EL (cell line): ENCODE data around the gene MLLT10.
A peak's percentile ranks its signal among the peaks of the same experiment; 100 is the strongest.

Source experiments
- DNase-seq: peaks from one replicate; pipeline ENCODE4 v3.0.0-alpha.2; 2016

The MLLT10 gene

DNA sequence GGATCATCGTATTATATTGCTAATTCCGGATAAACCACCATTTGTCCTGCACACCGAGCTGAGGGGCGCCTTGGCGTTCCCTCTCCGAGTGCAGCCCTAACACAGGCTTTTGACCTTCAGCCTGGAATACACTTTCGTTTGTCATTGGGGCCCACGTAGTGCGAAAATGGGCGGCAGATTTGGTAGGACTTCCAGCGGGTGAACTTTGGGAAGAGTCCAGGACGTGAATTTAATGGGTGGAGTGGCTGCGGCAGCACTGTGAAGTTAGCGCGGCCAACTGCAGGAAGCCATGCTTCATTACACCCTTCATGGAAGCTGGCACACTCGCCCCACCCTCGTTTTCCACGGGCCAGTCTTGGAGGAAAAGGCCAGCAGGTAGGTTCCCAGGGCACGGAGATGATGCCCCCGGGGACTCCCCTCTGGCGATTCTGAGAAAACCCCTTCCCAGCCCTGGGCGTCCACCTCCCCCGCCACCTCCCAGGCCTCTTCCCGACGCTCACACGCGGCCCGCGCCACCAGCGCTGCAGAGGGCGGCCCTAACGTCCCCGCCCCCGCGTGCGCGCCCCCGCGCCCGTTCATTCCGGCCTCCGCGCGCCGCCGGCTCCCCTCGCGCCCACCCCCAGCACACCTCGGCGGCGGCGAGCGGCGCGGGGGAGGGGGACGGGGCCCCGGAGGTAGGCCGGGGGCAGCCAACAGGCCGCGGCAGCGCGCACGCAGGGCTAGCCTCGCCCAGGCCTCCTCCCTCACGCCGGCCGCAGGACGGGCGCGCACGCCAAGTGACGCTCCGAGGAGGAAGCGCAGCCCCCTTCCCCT is at the start of gene MLLT10:
TSS of gene MLLT10 (plus strand) at position 766 of the 813 bp plus-strand sequence. CDS start 413 bp downstream, outside the sequence.
- DNase-seq, result peak; percentile 95

DNA sequence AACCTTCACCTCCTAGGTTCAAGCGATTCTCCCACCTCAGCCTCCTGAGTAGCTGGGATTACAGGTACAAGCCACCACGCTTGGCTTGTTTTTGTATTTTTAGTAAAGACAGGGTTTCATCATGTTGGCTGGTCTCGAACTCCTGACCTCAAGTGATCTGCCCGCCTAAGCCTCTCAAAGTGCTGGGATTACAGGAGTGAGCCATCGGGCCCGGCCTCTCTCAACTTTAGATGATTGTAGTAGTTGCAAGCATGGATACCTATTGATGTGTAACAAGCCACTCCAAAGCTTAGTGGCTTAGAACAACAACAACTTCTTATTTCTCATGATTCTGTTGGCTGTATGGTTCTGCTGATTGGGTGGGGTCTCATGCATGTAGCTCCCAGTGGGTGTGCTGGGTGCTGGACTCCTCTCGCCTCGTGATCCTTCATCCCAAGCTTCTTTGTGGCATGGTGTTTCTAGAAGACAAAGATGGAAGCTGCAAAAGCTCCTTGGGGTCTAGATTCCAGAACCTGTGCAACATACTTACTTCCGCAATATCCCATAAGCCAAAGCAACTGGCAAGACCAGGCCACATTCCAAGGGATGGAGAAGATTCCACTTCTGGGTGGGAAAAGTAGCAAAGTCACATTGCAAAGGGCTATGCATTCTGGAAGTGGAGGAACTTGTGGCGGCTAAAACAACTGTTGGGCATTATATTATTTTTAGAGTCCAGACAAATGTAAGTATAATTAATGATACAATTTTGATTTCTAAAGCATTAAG is 46.4 kb upstream of the MLLT10 start:
- no peak for DNase-seq

DNA sequence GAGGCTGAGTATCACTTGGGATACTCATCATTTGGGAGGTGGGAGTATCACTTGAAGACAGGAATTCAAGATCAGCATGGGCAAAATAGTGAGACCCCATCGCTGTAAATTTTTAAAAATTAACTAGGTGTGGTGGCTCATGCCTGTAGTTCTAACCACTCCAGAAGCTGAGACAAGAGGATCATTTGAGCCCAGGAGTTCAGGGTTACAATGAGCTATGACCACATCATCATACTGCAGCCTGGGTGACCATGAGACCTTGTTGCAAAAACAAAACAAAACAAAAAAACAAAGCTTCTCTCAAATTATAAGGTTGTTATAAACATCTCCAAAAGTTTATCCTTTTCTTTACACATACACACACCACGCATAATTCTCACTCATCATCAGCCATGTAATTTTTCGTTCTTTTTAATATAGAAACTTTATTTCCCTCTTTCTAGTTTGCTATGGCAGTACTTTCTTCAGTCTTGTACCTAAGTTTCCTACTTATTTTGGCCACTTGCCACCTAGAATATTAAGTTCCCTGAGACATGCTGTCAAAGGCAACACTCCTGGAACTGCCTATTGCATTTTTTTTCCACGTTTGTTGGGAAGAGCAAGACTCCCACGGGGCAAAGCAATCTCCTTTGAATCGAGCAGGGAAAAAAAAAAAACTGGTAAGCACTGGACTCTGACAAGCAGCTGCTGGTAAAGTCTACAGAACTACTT is 45.6 kb upstream of the MLLT10 start:
- DNase-seq, result no peak

DNA sequence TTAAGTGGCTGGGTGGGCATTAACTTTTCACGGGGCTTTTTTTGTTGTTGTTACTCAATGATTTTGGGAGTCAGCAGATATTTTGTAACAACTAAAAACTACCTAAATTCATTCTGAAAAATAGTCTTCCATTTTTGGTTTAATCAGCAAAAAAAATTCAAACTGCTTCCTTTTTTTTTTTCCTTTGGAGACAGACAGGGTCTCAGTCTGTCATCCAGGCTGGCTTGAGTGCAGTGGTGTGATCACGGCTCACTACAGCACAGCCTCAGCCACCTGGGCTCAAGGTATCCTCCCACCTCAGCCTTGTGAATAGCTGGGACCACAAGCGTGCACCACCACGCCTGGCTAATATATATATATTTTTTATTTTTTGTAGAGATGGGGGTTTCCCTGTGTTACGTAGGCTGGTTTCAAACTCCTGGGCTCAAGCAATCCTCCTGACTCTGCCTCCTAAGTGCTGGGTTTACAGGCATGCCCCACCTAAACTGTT is 45.0 kb upstream of the MLLT10 start:
- DNase-seq, result no peak

DNA sequence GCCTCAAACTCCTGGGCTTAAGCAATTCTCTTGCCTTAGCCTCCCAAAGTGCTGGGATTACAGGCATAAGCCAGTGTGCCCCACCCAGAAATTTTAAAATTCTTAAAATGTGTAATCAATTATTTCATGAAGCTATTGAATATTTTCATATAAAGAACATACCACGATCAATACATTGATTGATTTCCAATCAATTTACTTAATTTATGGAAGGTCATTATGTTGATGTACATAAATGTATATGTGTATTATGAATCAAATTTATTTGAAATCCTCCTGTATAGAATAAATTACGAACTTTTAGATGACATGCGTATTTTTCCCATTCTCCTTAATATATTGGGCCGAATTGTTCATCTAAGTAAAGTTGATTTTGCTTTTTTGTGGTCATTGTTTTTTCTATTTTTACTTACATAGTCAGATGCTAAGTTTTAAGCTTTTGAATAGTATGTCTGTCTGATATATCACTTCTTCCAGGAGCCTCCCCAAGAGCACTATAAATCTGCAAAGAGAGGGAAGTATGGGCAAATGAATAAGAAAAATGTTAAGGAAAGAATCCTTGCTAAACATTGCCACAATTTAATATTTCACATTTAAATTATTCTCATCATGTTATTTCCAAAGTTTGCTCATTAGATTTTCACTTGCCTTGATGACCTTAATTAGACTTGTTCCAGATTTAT is 43.9 kb upstream of the MLLT10 start:
- no peak for DNase-seq

DNA sequence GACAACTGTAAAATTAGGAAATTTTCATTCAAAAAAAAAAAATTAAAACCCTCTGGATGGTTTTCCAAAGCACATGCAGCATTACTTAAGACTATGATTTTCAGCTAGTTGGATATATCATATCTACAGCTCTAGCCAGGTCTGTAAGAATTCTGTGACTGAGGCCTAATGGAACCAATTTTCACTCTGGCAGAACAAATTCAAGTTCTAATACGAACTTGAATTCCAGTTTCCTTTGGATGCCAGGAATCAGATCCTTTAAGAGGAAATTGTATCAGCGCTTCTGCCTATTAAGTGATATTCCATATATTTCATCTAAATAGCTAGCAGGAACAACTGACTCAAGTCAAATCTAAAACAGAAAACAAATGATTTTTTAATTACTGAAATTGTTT is 43.3 kb upstream of the MLLT10 start:
- DNase-seq, result no peak

DNA sequence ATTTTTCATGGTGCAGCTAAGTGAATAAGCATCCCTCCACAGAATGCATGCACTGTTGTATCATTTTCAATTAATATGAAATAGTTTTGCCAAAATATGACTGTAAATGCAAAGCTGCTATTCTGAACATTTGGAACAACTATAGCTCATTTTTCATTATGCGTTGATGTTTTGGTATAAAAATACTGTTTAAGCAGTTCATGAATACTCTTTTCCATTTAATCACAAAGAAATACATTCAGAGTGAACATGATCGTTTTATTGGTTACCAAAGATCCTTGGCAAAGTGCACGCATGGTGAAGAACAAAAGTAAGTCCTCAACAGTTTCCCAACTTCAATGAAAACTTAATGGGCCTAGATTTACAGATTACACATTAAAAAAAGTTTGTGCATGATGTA is 41.6 kb upstream of the MLLT10 start:
- DNase-seq, result no peak

DNA sequence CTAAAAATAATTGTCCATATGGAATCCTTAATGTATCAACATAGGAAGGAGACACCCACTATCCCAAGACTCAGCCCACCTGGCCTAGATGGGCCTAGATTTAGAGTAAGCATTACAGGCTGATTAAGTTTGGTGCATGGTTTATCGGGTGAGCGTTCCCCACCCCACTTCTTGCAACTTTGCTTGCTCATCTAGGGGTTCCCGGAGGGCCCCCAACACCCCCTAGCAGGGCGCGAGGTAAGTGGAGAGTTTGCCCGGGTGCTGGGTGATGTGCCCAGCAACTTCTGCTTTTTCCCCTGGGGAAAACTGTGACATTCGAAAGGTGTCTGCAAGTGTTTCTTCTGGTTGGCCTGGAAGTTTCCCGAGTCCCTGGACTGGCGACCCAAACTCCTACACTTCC is 40.2 kb upstream of the MLLT10 start:
- no peak for DNase-seq

DNA sequence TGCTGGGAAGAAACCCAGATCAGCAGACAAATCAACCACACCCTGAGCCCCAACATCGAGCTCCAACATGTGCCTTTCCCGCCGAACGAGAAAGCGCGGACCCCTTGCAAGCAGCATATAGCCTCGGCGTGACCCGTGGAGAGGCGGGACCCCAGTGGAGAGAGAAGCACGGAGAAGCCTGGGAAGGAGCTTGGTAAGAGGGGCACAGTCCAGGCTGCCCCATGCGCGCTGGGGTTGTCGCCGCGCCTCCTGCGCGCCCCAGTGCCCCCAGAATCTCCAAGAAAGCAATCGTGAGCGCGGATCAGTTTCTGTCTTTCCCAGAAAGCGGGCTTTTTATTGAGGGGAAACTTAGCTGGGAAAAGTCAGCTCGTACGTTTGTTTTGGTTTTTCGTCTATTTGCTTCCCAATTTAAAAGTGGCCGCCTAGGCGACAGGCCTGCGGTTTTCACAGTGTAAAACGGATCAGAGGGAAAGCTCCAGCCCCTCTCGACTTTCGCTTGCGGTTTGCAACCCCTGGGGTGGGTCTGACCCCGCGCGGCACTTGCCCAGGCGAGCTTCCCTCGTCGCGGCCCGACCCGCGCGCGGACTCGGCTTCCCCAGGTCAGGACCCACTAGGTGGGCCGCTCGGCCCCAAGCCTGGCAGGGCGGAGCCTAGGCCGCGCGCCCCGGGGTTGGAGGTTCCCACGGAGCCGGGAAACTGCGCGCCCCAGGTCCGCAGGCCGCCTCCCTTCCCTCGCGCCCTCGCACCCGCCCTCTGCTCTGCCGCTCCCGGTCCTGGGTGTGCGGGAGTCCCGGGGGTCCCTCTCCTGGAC is 39.6 kb upstream of the MLLT10 start:
- DNase-seq, result peak; percentile 57

DNA sequence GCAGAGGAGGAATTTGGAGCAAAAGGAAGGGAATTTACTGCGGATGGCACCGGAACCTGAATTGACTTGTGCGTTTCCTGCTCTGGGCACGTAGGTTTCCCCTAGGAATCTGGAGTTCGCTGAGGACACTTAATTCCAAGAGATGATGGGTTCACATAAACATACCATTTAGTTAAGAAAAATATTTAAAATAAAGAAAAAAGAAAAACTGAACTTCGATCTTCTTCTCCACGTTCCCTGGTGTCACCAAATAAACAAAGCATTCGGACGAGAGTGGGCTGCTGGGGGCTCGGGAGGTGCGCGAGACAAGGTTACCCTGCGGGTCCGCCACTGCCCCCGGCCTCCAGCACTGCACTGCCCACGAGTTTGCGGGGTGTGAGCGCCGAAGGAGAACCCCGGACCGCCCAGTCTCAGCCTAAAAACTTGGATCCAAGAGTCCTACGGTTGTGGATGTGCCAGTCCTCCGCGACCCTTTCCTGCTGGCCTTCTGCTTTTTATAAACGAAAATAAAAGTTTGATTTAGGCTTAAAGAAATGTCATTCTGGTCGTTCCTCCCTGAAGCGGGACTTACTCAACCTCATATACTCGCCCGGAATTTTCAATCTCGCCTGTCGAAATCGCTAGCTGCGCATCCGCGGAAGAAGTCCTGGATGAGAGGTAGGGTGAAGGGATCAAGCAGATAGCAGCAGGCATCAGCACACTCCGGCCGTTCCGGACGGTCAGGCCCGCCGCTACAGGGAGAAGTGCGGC is 38.9 kb upstream of the MLLT10 start:
- DNase-seq, result no peak

DNA sequence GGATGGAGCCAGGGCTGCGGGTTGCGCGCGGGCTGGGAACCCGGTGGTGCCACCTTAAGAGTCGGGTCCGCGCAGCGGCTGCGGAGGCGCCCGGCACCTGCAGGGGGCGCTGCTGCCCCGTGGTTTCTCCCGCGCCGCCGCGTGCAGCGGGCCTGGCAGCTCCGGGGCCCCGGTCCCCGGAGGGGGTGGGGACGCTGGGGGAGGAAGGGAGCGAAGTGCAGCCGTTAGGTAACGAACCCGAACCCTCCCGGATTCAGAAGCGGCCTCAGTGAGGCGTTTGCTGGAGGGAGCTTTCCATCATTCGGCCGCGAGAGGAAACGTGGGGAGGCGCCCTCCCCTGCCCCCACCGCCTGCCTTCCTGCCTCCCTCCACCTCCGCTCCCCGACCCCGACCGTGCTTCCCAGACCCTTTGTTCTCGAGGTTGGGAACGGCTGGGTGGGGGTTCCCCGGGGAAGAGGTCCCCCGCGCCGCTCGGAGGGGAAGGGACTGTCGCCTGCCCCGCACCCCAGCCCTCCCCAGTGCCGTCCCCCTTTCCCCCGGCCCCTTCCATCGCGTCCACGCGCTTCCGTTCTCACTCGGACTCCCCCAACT is 38.2 kb upstream of the MLLT10 start:
- DNase-seq, result peak; percentile 83

DNA sequence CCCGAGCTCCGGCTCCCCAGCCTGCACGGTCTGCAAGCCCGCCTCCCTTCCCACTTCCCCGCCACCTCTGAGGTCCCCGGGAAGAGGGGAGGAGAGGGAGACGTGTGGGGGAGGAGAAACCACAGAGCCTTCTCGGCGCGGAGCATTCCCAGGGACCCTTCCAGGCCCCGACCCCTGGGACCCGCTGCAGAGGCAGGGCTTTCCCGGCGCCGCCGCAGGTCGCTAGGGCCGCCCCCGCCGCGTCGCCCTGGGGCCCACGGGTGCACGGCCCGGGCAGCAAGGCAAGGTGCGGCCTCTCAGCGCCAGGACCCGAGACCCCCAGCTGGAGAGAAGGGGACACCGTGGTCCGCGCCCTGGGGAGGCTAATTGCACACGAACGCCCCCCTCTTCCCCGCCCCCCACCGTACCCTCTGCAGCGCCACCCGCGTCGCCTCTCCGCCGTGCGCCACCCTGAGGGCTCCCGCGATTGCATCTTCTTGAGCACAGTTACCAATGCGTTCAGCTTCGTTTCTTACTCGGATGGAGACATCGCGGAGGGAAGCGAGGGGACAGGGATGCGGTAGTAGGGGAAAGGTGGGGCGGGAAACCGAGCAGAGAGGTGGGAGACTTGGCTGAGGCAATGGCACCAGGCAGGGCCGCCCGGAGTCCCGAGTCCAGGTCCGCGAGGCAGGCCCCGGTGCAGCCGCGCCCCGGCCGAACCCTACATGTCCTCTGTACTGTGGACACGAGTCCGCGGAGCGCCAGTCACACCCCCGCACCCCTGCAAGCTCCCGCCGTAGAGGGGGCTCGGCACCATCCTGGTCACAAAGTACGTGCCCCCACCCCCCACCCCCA is 37.5 kb upstream of the MLLT10 start:
- DNase-seq, result peak; percentile 56

DNA sequence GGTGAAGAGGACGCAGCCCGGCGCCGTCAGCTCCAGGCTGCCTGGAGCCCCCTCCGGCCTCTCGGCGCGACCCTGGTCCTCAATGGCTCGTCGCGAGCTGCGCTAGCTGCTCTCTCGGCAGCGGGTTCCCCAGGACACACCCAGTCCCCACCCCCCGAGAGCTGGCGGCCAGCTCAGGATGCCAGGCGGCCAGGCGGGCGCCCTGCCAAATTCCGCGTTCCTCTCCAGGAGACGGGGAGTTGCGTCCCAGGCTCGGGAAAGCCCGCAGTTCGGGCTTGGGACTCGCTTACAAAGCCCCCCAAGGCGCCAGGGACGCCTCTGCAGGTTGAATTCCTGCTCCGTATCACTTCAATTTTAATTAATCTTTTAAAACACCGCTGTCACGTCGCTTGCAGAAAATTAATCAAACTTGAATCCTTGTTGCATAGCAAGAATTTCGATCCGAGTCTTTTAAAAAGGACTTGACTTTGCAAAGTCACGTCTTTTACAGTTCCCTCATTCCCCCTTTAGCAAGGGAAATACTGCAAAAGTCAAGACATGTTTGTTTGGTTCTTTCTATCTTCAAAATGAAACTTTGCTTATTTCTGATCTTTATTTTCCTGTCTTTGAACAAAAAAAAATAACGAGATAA is 36.7 kb upstream of the MLLT10 start:
- peak; percentile 92 for DNase-seq

DNA sequence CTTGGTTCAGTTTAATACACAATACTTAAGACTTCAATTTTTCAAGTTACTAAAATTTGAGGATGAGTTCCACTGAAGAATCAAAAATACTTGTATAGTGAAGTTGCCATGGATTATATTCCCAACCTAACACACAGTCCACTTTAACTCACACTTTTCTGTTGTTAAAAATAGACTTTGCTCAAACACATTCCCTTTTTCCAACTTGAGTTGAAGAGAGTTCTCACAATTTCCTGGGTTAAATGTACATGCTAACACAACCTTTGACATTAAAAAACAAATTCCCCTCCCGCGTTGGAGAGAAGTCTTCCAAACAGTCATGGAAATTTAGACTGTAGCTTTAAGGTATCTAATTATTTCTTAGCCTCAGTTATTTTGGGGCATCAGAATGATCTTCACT is 35.7 kb upstream of the MLLT10 start:
- no peak for DNase-seq

DNA sequence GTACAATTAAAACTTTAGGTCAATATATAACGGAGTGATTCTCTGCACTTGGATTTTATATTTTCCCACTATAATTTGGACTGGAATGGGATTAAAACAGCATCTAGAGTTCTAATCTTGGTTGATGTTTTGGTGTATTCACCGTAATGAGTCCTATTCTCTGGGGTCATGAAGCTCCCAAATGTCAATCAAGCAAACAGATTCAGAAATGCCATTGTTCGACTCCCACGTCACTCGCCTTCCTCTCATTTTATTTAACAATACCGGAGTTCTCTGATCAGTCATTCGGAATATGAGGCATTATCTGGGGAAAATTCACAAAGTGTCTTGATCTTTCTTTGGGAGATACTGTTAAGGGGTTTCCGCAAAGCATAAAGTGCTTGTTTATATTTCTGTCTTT is 35.0 kb upstream of the MLLT10 start:
- no peak for DNase-seq

DNA sequence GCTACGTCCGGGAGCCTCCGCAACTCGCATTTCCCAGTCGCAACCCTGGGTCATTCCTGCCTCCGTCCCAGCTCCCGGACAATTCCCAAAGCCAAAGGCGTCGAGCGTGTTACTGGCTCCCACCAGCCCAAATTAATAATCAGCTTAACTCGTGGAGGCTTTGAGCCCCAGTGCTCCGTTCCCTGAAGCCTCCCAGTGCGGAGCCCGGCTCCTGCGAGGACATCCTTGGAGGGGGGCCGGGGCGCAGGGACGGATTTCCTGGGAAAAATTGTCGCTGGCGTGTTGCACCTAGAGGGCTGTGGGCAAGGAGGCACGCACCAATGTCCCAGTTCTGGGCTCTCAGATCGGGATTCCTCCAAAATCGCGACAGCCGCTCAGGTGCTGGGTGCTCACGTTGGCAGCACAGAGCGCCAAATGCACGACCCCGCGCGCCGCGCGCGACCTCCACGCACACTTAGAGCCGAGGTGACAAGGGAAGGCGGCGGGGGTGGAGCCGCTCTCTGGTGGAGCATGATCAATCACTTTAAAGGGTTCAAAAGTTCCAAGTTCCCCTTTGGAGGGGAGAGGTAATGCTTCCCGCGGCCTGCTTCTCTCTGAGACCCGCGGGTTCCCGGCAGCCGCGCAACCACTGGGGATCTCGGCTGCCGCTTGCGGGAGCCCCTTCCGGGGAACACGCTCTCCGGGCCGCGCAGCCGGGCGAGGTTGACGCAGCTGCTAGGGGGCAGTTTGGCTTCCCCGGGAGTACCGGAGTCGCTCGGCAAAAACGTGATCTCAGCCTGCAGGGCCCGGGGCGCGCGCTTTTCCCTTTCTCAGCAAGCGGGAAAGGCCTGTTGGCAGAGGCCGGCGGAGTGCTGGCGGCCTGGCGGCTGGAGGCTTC is 34.1 kb upstream of the MLLT10 start:
- DNase-seq, result no peak

DNA sequence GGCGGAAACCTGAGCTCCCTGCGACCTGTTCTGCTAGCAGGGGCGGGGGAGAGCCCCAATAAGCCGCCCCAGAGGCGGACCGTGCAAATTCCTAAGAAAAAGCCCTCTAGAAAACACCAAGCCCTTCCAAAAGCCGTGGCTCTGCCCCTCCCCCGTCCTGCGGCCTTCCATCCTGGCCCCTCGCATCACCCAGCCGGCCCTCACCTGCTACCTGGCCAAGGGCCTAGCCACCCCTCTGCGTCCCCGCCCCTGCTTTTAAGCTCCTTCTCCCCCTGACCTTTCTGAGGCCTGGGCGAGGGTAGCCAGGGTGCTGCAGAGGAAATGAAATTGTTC is 33.5 kb upstream of the MLLT10 start:
- DNase-seq, result no peak

DNA sequence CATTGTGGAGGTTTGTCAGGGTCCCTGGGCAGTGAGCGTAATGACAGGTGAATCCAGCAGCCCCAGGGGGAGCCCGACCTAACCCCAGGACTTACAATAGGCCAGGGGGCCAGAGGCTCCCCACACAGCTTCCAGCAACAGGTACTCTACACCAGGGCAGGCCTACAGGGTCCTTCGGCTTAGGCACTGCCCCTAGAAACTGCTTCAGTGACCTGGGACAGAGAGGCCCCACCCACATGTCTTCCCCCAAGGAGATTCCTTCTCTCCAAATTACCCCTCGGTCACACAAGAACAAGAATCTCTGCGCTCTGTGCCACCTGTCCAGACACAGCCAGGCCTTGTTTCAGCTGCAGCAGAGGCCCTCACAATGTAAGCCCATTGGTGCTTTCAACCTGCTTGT is 32.9 kb upstream of the MLLT10 start:
- DNase-seq, result no peak
